ENCODE results near the gene MLEC. TPM values are rescaled to one million over a fixed set of nuclear protein-coding genes. Genes with fewer than 3 reads are reported as not detected.

MLEC gene
- total RNA-seq, 2 experiments from 2014 or later = 79.2 to 79.4 TPM

GRCh38 chr12:120739821-120740613, 53.1 kb downstream of the MLEC start:
- no peak for DNase-seq
- no peaks in the 10 kb centered on the region for H3K4me1 Mint-ChIP-seq (ENCODE audit: low read depth)

DNA sequence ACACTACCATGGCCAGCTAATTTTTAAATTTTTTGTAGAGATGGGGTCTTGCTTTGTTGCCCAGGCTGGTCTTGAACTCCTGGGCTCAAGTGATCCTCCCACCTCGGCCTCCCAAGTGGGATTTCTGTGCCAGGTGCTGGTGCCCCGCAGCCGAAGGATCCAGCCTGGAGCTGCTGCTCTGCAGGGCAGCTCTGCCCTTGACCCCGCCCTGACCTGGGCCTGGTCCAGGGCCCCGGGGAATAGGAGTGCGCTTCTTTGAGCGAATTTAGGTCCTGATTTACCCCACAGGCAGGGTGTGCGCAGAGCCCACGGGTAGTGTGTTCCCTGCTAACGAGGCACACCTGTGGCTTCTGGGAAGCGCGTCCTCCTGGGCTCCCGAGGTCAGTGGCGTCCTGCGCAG, 53.9 kb downstream of the MLEC start:
- DNase-seq = no peak
- TF ChIP-seq CTCF (IDR thresholded peaks at IDR 0.05) = no peak
- H3K27ac Mint-ChIP-seq = no peak overlapping the region
- no peak for ATAC-seq
- intact Hi-C loops (cut with micrococcal nuclease) = no loop called here
- ChIA-PET POLR2A (no interaction called here), CTCF (no interaction called here)
- H3K27me3 Mint-ChIP-seq = no peaks in the 10 kb centered on the region
- no peaks in the 10 kb centered on the region for H3K4me1 Mint-ChIP-seq (ENCODE audit: low read depth)
- no peaks in the 10 kb centered on the region for H3K9me3 Mint-ChIP-seq
- H3K4me3 Mint-ChIP-seq = no peak overlapping the region
- H3K36me3 Mint-ChIP-seq (ENCODE audit: low read depth) = peaks cover 2% of the 10 kb centered on the region

More at GRCh38 chr12:120739821-120740613, 53.1 kb downstream of the MLEC start:
- Mint-ChIP-seq H3K27me3 (no peaks in the 10 kb centered on the region), H3K9me3 (no peaks in the 10 kb centered on the region), H3K36me3 (ENCODE audit: low read depth) (peaks cover 2% of the 10 kb centered on the region), H3K4me3 (no peak overlapping the region), H3K27ac (no peak overlapping the region)
- ATAC-seq = no peak
- no peak for TF ChIP-seq CTCF (IDR thresholded peaks at IDR 0.05)
- intact Hi-C loops (cut with micrococcal nuclease) = no loop called here
- ChIA-PET CTCF (no interaction called here), POLR2A (no interaction called here)

- DNase-seq = no peak
- no peak for ATAC-seq
- Mint-ChIP-seq H3K4me1 (ENCODE audit: low read depth) (no peaks in the 10 kb centered on the region), H3K9me3 (no peaks in the 10 kb centered on the region), H3K27me3 (no peaks in the 10 kb centered on the region), H3K36me3 (ENCODE audit: low read depth) (no peaks in the 10 kb centered on the region), H3K27ac (no peak overlapping the region), H3K4me3 (no peak overlapping the region)
- intact Hi-C loops (cut with micrococcal nuclease) = no loop called here
- POLR2A ChIA-PET = no interaction called here
- no peak for TF ChIP-seq CTCF (IDR thresholded peaks at IDR 0.05)
- CTCF ChIA-PET = no interaction called here
Measured at GRCh38 chr12:120741476-120742421, 54.8 kb downstream of the MLEC start.

- Mint-ChIP-seq H3K27me3 (no peaks in the 10 kb centered on the region), H3K36me3 (ENCODE audit: low read depth) (no peaks in the 10 kb centered on the region), H3K4me3 (no peak overlapping the region), H3K9me3 (no peaks in the 10 kb centered on the region), H3K4me1 (ENCODE audit: low read depth) (no peaks in the 10 kb centered on the region), H3K27ac (no peak overlapping the region)
- intact Hi-C loops (cut with micrococcal nuclease) = no loop called here
- POLR2A ChIA-PET = no interaction called here
- ATAC-seq = no peak
- TF ChIP-seq CTCF (IDR thresholded peaks at IDR 0.05) = no peak
- no peak for DNase-seq
- CTCF ChIA-PET = no interaction called here
Measured at GRCh38 chr12:120744922-120745493, 58.1 kb downstream of the MLEC start.

All from activated CD8-positive, alpha-beta T cell treated with anti-CD3 and anti-CD28 coated beads for 36 hours (primary cell).